ENCODE data around the gene KCNAB1.

Gene KCNAB1

DNA sequence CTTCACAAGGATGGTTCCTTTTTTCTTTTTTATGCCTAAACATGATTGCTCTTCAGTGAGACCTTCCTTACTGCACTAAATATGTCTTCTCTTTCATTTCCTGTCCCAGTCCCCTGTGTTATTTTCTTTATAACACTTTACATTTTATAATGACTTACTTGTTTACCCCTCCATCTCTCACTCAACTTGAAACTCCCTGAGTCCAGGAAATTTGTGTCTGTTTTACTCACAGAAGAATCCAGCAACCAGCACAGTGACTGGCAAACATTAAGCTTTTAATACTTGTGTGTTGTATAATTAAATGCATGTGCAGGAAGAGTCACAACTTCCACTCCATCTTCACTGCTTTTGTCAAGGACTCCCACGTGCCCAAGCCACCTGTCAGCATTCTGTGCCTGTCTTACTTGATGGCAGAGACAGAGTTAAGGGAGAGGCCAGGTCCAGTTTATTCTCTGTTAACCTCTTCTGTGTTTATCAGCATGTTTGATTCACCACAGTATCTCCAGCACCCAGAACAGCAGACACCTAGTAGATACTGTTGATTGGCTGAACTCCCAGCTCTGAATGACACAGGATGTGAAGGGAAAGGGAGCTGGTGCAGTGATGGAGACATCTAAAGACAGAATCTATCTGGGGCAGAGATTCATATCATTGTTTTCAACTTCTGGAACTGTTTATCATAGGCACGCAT is 391.8 kb downstream of the KCNAB1 start:
- DNase-seq: no peak

GRCh38 chr3:156513619-156514018 is 393.2 kb downstream of the KCNAB1 start:
- no peak for DNase-seq

- no peak for DNase-seq
Measured at GRCh38 chr3:156516284-156516683, 395.9 kb downstream of the KCNAB1 start.

DNA sequence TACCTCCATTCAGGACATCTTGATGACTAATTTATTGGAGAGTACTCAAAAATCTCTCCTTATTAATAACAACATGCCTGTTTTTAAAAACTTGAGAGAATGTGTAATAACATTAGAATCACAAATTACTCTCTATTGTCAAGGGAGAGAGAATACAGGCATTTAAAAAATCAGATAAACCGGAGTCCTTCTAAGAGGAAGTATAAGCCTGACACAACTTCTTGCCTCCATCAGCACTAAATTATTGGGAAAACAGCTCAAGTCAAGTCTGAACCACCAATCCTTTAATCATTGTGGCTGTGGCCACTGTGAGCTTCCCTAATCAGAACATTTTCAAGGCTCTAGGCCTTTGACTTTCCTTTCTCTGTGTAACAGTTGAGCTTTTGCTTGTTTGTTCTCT is 396.6 kb downstream of the KCNAB1 start:
- DNase-seq: peak; percentile 26

- no peak for DNase-seq
Measured at GRCh38 chr3:156518726-156519125, 398.3 kb downstream of the KCNAB1 start.

DNA sequence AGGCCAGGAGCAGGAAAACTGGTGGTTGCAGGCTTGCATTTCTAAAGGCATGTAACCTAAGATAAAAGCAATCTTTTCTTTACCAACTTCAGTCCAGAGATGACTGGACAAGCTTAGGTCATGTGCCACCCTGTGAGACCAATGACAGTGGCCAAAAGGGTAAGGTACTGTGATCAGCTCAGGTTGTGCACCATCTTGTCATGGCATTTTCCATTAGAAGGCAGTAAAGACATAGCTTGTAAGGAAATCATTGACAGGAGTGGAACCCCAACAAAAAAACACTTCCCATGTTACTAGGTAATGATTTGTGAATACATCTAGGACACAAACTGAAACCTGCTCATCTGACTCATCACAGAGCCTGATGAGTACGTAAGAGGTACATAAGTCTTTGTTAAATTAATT is 399.4 kb downstream of the KCNAB1 start:
- DNase-seq: no peak

GRCh38 chr3:156522673-156523072 is 402.3 kb downstream of the KCNAB1 start:
- DNase-seq: peak; percentile 56

DNA sequence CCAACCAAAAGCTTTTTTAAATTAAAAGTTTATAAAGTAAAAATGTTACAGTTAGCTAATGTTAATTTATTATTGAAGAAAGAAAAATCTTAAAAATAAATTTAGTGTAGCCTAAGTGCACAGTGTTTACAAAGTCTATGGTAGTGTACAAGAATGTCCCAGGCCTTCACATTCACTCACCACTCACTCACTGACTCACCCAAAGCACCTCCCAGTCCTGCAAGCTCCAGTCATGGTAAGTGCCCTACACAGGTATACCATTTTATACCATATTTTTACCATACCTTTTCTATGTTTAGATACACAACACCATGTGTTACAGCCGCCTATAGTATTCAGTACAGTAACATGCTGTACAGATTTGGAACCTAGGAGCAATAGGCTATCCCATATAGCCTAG is 405.4 kb downstream of the KCNAB1 start:
- DNase-seq: no peak

DNA sequence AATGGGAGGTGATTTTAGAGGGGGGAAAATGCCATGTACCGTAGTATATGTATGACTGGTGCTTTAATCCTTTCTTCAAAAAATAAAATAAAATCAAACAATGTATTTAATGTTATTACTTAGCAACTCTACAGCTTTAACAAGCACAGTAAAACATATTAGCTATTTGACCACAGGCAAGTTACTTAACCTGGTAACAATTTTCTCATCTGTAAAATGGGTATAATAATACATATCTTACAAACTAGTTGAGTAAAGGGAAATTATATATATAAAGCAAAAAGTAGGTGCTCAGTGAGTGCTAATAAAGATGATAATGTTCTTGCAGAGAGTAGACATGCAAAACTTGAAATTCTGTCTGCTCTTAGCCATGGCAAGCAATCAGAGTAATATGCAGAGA is 406.7 kb downstream of the KCNAB1 start:
- no peak for DNase-seq

- no peak for DNase-seq
Measured at GRCh38 chr3:156530980-156531379, 410.6 kb downstream of the KCNAB1 start.

DNA sequence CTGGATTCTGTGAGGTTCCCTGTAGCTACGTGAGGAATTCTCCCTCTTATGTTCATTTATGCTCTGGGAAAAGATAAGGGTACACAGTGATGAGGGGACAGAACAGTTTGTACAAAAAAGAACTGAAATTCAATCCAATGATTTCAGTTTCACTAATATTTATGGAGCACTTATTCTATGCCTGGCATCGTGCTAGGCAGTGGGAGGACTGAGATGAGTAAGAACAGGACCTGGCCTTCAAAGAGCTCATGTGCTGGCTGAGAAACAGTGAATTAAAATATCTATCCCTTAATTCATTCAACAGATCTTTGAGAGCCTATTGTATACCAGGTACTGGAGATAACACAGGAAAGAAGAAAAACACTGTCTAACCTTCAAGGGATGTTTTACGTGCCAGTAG is 412.4 kb downstream of the KCNAB1 start:
- DNase-seq: no peak

GRCh38 chr3:156533205-156533604 is 412.8 kb downstream of the KCNAB1 start:
- no peak for DNase-seq

- DNase-seq: peak; percentile 37
Measured at GRCh38 chr3:156535162-156535627, 414.8 kb downstream of the KCNAB1 start.

DNA sequence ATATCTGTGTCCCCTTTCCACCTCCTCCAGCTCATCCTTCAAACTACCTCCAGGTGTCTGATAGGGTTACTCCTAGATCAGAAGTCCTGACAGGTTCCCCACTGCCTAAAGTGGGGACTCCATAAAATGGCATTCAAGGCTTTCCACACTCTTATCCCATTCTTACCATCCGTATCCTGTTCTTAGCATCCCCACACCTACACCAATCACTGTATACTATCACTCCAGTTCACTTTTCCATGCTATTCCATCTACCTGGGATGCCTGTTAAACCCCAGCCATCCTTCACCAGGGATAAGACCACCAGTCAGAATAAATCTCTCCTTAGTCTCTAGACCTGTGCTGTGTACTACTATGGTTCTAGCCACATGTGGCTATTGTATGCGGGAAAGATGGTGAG is 415.4 kb downstream of the KCNAB1 start:
- DNase-seq: no peak

DNA sequence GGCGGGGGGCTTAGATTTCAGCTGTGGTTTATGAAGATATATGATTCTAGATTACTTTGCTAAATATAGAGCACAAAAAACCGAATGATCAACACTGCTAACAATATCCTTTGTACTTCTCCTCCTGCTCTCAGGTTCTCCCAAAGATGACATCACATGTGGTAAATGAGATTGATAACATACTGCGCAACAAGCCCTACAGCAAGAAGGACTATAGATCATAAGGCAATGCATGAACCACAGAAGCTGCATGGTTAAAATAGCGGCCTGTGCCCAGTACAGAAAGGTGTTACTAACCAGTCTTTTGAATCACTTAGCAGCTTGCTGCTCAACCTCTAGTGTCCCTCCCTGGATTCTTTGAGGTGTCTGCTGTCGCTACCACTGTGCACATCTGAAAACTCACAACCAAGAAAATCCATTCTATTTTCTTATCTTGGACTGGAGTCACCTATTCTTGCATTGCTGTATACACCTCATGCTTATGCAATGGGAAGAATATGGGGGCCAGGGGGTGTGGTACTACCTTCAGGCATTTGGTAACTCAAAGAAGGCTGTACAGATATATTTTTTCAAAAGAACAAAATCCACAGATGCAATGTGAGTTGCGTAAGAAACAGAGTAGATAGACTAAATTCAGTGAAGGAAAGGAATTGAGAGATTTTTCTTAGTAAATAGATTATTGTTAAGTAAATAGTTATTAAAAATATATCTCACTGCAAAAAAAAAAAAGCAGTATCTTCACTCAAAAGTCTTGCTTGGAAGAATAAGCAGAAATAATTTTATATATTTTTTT is 416.3 kb downstream of the KCNAB1 start:
- DNase-seq: peak; percentile 30

DNA sequence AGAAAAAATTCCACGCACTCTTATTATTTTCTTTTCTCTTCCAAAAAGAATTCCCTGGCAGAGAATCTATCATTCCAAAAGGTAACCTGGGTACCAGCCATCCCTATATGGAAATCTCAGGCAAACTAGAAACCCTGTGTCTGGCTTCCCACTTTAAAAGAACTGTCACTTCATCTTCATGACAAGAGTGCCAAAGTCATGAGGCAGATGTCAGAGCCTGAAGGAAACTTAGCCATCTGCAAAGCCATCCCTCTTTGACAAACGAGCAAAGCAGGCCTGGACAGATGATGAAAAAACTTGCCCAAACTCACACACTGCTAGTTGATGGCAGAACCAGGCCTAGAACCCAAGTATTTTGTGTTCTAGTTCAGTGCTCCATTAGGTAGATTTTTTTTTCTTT is 418.7 kb downstream of the KCNAB1 start:
- no peak for DNase-seq

DNA sequence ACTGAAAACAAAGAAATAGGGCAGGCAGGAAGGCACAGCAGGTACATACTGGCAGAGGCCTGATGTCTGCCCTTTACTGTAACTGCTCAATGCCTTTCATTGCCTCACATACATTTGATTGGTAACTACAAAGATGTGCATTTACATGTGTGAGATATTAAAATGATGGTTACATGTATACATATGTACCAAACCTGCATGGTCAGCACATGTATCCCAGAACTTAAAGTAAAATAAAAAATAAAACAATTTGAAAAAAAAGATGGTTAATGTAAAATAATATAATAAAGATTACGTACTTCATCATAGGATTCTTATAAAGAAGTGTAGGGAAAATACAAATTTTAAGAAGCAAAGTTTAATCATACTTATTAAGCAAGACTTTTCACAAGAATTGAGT is 419.4 kb downstream of the KCNAB1 start:
- DNase-seq: no peak

GRCh38 chr3:156542101-156543042 is 422.0 kb downstream of the KCNAB1 start:
- no peak for DNase-seq

- DNase-seq: no peak
Measured at GRCh38 chr3:156543043-156543555, 422.7 kb downstream of the KCNAB1 start.

GRCh38 chr3:156547637-156548036 is 427.3 kb downstream of the KCNAB1 start:
- DNase-seq: no peak

DNA sequence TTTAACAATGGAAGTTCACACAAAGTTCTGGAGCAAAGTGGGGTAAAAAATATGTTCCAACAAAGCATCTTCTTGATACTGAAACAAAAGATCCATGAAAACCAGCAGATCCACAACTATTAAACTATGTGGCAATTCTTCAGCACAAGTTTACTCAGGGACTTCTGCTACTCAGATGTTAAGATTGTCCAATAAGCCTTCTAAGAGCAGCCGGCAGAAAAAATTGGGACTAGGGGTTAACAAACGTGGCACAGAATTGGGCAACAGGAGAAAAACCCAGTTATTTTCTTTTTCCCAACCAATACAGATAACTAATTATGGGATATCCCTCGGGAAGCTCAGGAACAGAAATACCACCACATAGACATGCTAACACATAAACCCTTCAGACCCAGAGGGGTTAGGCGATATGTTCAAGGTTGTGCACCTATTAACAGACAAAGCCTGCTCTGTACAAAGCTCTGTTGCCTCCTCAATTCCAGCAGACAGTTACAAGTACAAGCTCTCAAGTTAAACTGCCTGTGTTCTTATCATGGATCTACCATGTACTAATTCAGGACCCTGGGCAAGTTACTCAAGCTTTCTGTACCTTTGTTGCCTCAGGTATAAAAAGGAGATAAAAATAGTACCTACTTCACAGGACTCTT is 427.8 kb downstream of the KCNAB1 start:
- DNase-seq: no peak

GRCh38 chr3:156548902-156549301 is 428.5 kb downstream of the KCNAB1 start:
- no peak for DNase-seq

DNA sequence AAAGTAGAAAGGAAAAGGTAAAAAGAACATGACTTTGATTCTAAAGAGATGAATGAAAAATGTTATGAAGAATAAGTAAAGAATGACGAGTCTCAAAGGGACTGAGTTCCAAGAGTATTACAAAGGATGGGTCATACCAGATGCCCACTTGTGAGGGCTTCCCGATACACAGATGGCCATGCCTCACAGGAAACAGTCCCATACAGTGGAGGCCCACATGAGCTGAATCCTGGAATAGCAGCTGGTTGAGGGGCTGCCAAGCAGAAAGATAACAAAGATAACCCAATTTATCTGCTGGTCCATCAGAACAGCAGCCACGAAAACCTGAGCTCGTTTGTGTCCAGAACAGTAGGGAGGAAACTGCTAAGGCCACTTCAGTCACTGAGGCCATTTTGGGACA is 430.9 kb downstream of the KCNAB1 start:
- no peak for DNase-seq

Data from hematopoietic multipotent progenitor cell treated with erythropoietin and hydrocortisone succinate and interleukin-3 and kit ligand, for 4 days (in vitro differentiated cells).